ENCODE measurements around the gene STAG3.
A peak's percentile ranks its signal among the peaks of the same experiment; 100 is the strongest.
"Not testable (repeated sequence)": the region's sequence is repeated elsewhere in the genome, so short reads cannot be mapped to it uniquely, and the experiment has no call there.

STAG3 gene

GRCh38 chr7:100176096-100177044, 1.3 kb upstream of the STAG3 start:
- peak overlapping the region; percentile 90 for H2AFZ ChIP-seq (ENCODE audit: low read depth, low read length)
- H3K9ac ChIP-seq (ENCODE audit: low read length), result peak overlapping the region; percentile 58

GRCh38 chr7:100180084-100180483, 2.4 kb downstream of the STAG3 start:
- H3K4me1 ChIP-seq (ENCODE audit: low read length), result peaks cover 11% of the 10 kb centered on the region
- H3K27ac ChIP-seq (ENCODE audit: low read length); H3K36me3 ChIP-seq (replicated peaks; ENCODE audit: low read depth, low read length); H3K4me3 ChIP-seq (ENCODE audit: low read length); H3K79me2 ChIP-seq (ENCODE audit: low read length); H3K9ac ChIP-seq (ENCODE audit: low read length); H3K27me3 ChIP-seq (ENCODE audit: low read depth, low read length); H3K4me2 ChIP-seq (ENCODE audit: low read length); H4K20me1 ChIP-seq (ENCODE audit: insufficient read depth, low read length); H2AFZ ChIP-seq (ENCODE audit: low read depth, low read length); H3K9me3 ChIP-seq (ENCODE audit: insufficient read depth, low read length): not testable (repeated sequence)

More at GRCh38 chr7:100176096-100177044, 1.3 kb upstream of the STAG3 start:
- Histone ChIP-seq H3K4me2 (ENCODE audit: low read length) (peak overlapping the region; percentile 82), H3K27ac (ENCODE audit: low read length) (no peak overlapping the region), H3K79me2 (ENCODE audit: low read length) (no peaks in the 10 kb centered on the region), H3K4me1 (ENCODE audit: low read length) (peaks cover 11% of the 10 kb centered on the region), H3K36me3 (replicated peaks; ENCODE audit: low read depth, low read length) (no peaks in the 10 kb centered on the region), H3K4me3 (ENCODE audit: low read length) (peak overlapping the region; percentile 82), H4K20me1 (ENCODE audit: insufficient read depth, low read length) (no peaks in the 10 kb centered on the region), H3K9me3 (ENCODE audit: insufficient read depth, low read length) (no peaks in the 10 kb centered on the region), H3K27me3 (ENCODE audit: low read depth, low read length) (peaks cover 4% of the 10 kb centered on the region)
- TF ChIP-seq EZH2phosphoT487 (IDR thresholded peaks at IDR 0.05; ENCODE audit: low read depth), result no peak
- TF ChIP-seq, protein P1, sequence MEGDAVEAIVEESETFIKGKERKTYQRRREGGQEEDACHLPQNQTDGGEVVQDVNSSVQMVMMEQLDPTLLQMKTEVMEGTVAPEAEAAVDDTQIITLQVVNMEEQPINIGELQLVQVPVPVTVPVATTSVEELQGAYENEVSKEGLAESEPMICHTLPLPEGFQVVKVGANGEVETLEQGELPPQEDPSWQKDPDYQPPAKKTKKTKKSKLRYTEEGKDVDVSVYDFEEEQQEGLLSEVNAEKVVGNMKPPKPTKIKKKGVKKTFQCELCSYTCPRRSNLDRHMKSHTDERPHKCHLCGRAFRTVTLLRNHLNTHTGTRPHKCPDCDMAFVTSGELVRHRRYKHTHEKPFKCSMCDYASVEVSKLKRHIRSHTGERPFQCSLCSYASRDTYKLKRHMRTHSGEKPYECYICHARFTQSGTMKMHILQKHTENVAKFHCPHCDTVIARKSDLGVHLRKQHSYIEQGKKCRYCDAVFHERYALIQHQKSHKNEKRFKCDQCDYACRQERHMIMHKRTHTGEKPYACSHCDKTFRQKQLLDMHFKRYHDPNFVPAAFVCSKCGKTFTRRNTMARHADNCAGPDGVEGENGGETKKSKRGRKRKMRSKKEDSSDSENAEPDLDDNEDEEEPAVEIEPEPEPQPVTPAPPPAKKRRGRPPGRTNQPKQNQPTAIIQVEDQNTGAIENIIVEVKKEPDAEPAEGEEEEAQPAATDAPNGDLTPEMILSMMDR (IDR thresholded peaks at IDR 0.05; ENCODE audit: low read depth, low read length), result no peak

GRCh38 chr7:100182616-100183015, 4.9 kb downstream of the STAG3 start:
- H3K36me3 ChIP-seq (replicated peaks; ENCODE audit: low read depth, low read length), result not testable (repeated sequence)

DNA sequence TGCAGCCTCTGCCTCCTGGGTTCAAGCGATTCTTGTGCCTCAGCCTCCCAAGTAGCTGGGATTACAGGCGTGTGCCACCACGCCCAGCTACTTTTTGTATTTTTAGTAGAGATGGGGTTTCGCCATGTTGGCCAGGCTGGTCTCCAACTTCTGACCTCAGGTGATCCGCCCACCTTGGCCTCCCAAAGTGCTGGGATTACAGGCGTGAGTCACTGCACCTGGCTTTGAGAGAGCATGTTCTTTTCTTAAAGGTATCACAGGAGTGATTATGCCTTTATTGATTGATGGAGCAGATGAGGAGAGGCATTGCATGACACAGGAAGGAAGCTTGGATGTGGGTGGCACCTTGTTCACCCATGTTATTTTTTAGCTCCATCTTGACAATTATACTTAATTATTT, 5.4 kb downstream of the STAG3 start:
- H3K27me3 ChIP-seq (ENCODE audit: low read depth, low read length); H3K4me1 ChIP-seq (ENCODE audit: low read length); H3K9ac ChIP-seq (ENCODE audit: low read length); H3K4me2 ChIP-seq (ENCODE audit: low read length); H3K36me3 ChIP-seq (replicated peaks; ENCODE audit: low read depth, low read length); H4K20me1 ChIP-seq (ENCODE audit: insufficient read depth, low read length); H3K4me3 ChIP-seq (ENCODE audit: low read length); H3K9me3 ChIP-seq (ENCODE audit: insufficient read depth, low read length); H3K79me2 ChIP-seq (ENCODE audit: low read length); H2AFZ ChIP-seq (ENCODE audit: low read depth, low read length); H3K27ac ChIP-seq (ENCODE audit: low read length): not testable (repeated sequence)

More at GRCh38 chr7:100182616-100183015, 4.9 kb downstream of the STAG3 start:
- H3K4me1 ChIP-seq (ENCODE audit: low read length); H3K27ac ChIP-seq (ENCODE audit: low read length); H3K27me3 ChIP-seq (ENCODE audit: low read depth, low read length); H3K79me2 ChIP-seq (ENCODE audit: low read length); H2AFZ ChIP-seq (ENCODE audit: low read depth, low read length); H3K9ac ChIP-seq (ENCODE audit: low read length); H3K9me3 ChIP-seq (ENCODE audit: insufficient read depth, low read length); H3K4me3 ChIP-seq (ENCODE audit: low read length); H4K20me1 ChIP-seq (ENCODE audit: insufficient read depth, low read length): not testable (repeated sequence)
- H3K4me2 ChIP-seq (ENCODE audit: low read length), result peak overlapping the region; percentile 40

DNA sequence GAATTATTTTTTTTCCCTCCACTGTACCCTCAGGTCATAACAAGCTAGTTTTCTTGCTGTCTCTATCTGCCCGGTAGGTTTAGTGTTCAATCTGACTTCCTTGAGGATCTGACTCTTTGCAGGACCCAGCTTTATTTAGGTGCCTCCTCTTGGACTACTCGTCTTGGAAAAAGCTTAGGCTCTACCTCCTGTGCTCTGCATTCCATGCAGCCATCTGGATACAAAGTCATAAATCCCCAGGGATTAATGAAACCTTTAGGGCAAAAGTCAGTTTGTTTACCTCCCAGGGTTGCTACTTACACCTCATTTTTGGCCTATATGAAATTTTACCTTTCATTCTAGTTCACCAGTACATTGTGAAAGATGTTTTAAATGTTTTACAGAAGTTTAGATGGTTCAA, 8.0 kb downstream of the STAG3 start:
- H3K36me3 ChIP-seq (replicated peaks; ENCODE audit: low read depth, low read length), result no peaks in the 10 kb centered on the region
- H3K79me2 ChIP-seq (ENCODE audit: low read length), result no peaks in the 10 kb centered on the region
- peaks cover 11% of the 10 kb centered on the region for H3K4me1 ChIP-seq (ENCODE audit: low read length)
- H4K20me1 ChIP-seq (ENCODE audit: insufficient read depth, low read length), result no peaks in the 10 kb centered on the region
- no peaks in the 10 kb centered on the region for H3K9me3 ChIP-seq (ENCODE audit: insufficient read depth, low read length)
- no peak overlapping the region for H3K4me2 ChIP-seq (ENCODE audit: low read length)
- H3K9ac ChIP-seq (ENCODE audit: low read length), result no peak overlapping the region
- 0 out of 2 replicates have a peak, but pooled peaks cover 3% of the 10 kb centered on the region for H3K27me3 ChIP-seq (ENCODE audit: low read depth, low read length)
- no peak overlapping the region for H3K27ac ChIP-seq (ENCODE audit: low read length)
- no peak overlapping the region for H2AFZ ChIP-seq (ENCODE audit: low read depth, low read length)
- H3K4me3 ChIP-seq (ENCODE audit: low read length), result no peak overlapping the region
- TF ChIP-seq EZH2phosphoT487 (IDR thresholded peaks at IDR 0.05; ENCODE audit: low read depth), result no peak
- TF ChIP-seq, protein P1 (IDR thresholded peaks at IDR 0.05; ENCODE audit: low read depth, low read length), result no peak

Measured in OCI-LY3 (cell line).